Esophagus muscularis mucosa (tissue), 4 donors: ENCODE results near the gene FAM118A. TPM values are rescaled to one million over a fixed set of nuclear protein-coding genes. Genes with fewer than 3 reads are reported as not detected.

Experiments
- DNase-seq: peaks from one replicate; pipeline ENCODE4 v3.0.0-alpha.2; 2017; ENCODE audit errors: extremely low spot score
- H3K27ac ChIP-seq, 4 donors: fragments of 200-600 bp; sonication (generic); replicated peaks in 1 of 4; 1 replicate in 3 of 4; 2 replicates in 1 of 4; pipeline ENCODE4 v1.5.1; 2016 to 2019; ENCODE audit warnings: mild to moderate bottlenecking in 1 of 4
- H3K27me3 ChIP-seq, 4 donors: fragments of 200-600 bp; sonication (generic); one replicate each; pipeline versions ENCODE4 v1.5.1 to v1.6.0; 2016 to 2019
- H3K36me3 ChIP-seq, 4 donors: fragments of 200-600 bp; sonication (generic); one replicate each; pipeline ENCODE4 v1.5.1; 2016 to 2019
- H3K4me1 ChIP-seq, 4 donors: fragments of 200-600 bp; sonication (generic); one replicate each; pipeline ENCODE4 v1.5.1; 2016 to 2019
- H3K4me3 ChIP-seq, 4 donors: fragments of 200-600 bp; sonication (generic); 1 replicate in 2 of 4; 2 replicates in 2 of 4; pipeline ENCODE4 v1.5.1; 2016 to 2019; ENCODE audit warnings: mild to moderate bottlenecking in 4 of 4, moderate library complexity in 1 of 4
- H3K9me3 ChIP-seq, 4 donors: fragments of 200-600 bp; sonication (generic); 1 replicate in 3 of 4; 2 replicates in 1 of 4; pipeline ENCODE4 v1.5.1; 2016 to 2019
- EP300 ChIP-seq: sonication (generic); formaldehyde crosslinking; IDR thresholded peaks from one replicate; pipeline ENCODE4 v1.6.1; 2017; ENCODE audit warnings: antibody characterized with exemption
- POLR2A ChIP-seq: fragments of 450-650 bp; IDR thresholded peaks from one replicate; pipeline ENCODE4 v1.6.1; 2017; ENCODE audit warnings: antibody characterized with exemption, moderate library complexity, mild to moderate bottlenecking, low read depth
- POLR2AphosphoS5 ChIP-seq, 2 donors: sonication (generic); formaldehyde crosslinking; IDR thresholded peaks; one replicate each; pipeline ENCODE4 v1.6.1; 2017; ENCODE audit warnings: antibody characterized with exemption in 2 of 2
- WGBS: methylation state at CpG from one replicate; pipeline ENCODE4 v1.1.5; 2018; 5-methylcytosine and 5-hydroxymethylcytosine counted together
- intact Hi-C: fragments of 100-400 bp; cut with DNase I; formaldehyde crosslinking; loops from one replicate; pipeline ENCODE4 v1.15.1; 2023
- total RNA-seq, 4 donors: library from RNA; depleted of rRNA; stranded (reverse); fragments of >200 nt; gene quantifications; one replicate each; pipeline versions ENCODE4 v1.1.0 to v1.2.1, GENCODE V29; 2016
- TF ChIP-seq, protein P1 (sequence below), 3 experiments: fragments of 200-600 bp in 2 of 3; fragments of 450-650 bp in 1 of 3; sonication (generic) in 2 of 3; IDR thresholded peaks; one replicate each; pipeline ENCODE4 v1.5.1; 2017 to 2019; ENCODE audit warnings: antibody characterized with exemption in 3 of 3, mild to moderate bottlenecking in 2 of 3, moderate library complexity in 1 of 3

Gene FAM118A
- total RNA-seq, 4 donors from 2014 or later = 24.4 to 45.8 (median 32.1) TPM

- no peak for DNase-seq
- intact Hi-C loops = no loop called here
- H3K27me3 ChIP-seq = no peaks in the 10 kb centered on the region
- no peaks in the 10 kb centered on the region for H3K9me3 ChIP-seq
- H3K36me3 ChIP-seq = peaks cover 29 to 96% (median 62%) of the 10 kb centered on the region in 4 donors
- TF ChIP-seq POLR2AphosphoS5 (IDR thresholded peaks at IDR 0.05) (no peak), EP300 (no peak), POLR2A (no peak)
- TF ChIP-seq, protein P1, sequence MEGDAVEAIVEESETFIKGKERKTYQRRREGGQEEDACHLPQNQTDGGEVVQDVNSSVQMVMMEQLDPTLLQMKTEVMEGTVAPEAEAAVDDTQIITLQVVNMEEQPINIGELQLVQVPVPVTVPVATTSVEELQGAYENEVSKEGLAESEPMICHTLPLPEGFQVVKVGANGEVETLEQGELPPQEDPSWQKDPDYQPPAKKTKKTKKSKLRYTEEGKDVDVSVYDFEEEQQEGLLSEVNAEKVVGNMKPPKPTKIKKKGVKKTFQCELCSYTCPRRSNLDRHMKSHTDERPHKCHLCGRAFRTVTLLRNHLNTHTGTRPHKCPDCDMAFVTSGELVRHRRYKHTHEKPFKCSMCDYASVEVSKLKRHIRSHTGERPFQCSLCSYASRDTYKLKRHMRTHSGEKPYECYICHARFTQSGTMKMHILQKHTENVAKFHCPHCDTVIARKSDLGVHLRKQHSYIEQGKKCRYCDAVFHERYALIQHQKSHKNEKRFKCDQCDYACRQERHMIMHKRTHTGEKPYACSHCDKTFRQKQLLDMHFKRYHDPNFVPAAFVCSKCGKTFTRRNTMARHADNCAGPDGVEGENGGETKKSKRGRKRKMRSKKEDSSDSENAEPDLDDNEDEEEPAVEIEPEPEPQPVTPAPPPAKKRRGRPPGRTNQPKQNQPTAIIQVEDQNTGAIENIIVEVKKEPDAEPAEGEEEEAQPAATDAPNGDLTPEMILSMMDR (IDR thresholded peaks at IDR 0.05) = no peak
- H3K4me3 ChIP-seq = no peak overlapping the region
- no peak overlapping the region for H3K27ac ChIP-seq
- WGBS = 78% methylated on average over 25 of the region's 26 CpGs
- H3K4me1 ChIP-seq = peaks cover 19 to 27% (median 21%) of the 10 kb centered on the region in 4 donors
Observed at GRCh38 chr22:45335021-45335818, 25.5 kb downstream of the FAM118A start.

DNA sequence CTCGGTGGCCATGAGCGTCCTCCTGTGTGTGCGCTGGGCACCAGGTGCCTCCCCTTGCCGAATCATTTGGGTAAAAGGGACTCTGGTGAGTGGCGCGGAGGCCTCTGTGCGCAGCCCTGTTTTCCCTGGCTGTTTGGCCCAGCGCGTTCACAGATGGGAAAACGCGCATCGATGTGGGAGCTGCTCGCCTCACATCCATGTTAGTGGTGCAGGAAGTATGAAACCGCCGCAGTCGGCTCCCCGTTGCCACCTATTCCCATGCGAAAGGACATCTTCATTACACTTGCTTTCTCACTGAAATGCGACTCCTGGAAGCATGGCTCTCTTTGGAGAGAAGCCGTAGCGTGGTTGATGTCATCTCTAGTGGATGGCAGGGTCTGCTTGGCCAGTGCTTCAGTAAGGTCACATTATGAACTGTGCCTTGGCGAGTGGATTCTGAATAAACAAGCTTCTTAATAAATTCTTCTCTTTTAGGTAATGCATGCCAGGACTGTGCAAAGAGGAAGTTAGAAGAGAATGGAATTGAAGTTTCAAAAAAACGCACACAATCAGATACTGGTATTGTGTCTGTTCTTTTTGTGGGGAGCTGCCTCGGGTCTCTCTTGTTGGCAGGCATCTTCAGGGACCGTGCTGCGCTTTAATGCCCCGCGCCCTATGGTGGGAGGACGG is 26.3 kb downstream of the FAM118A start:
- Histone ChIP-seq H3K36me3 (peaks cover 34 to 96% (median 60%) of the 10 kb centered on the region in 4 donors), H3K27me3 (no peaks in the 10 kb centered on the region), H3K9me3 (no peaks in the 10 kb centered on the region), H3K4me3 (no peak overlapping the region), H3K27ac (peak overlapping the region in 3 of 4 donors; percentile 57 to 76 (median 66)), H3K4me1 (peaks cover 19 to 28% (median 21%) of the 10 kb centered on the region in 4 donors)
- 91% methylated on average over 28 of the region's 29 CpGs for WGBS
- TF ChIP-seq POLR2AphosphoS5 (IDR thresholded peaks at IDR 0.05) (no peak), EP300 (no peak), POLR2A (no peak)
- TF ChIP-seq, protein P1 (IDR thresholded peaks at IDR 0.05) = no peak
- DNase-seq = no peak
- intact Hi-C loops = no loop called here

- 59% methylated on average over 18 of the region's 18 CpGs for WGBS
Observed at GRCh38 chr22:45336971-45337431, 27.3 kb downstream of the FAM118A start.

GRCh38 chr22:45337536-45337935 is 27.8 kb downstream of the FAM118A start:
- no peak for TF ChIP-seq POLR2A
- TF ChIP-seq, protein P1 (IDR thresholded peaks at IDR 0.05) = no peak
- no peak for TF ChIP-seq EP300
- TF ChIP-seq POLR2AphosphoS5 (IDR thresholded peaks at IDR 0.05) = no peak
- Histone ChIP-seq H3K27me3 (no peaks in the 10 kb centered on the region), H3K4me3 (no peak overlapping the region), H3K36me3 (peaks cover 24 to 96% (median 54%) of the 10 kb centered on the region in 4 donors), H3K27ac (peak overlapping the region; percentile 57 to 76 (median 63)), H3K9me3 (no peaks in the 10 kb centered on the region), H3K4me1 (peaks cover 19 to 35% (median 21%) of the 10 kb centered on the region in 4 donors)
- intact Hi-C loops = no loop called here
- no peak for DNase-seq
- 79% methylated on average over 9 of the region's 9 CpGs for WGBS

More at GRCh38 chr22:45336971-45337431, 27.3 kb downstream of the FAM118A start:
- peaks cover 26 to 96% (median 57%) of the 10 kb centered on the region in 4 donors for H3K36me3 ChIP-seq
- H3K4me1 ChIP-seq = peaks cover 19 to 35% (median 21%) of the 10 kb centered on the region in 4 donors
- TF ChIP-seq, protein P1 (IDR thresholded peaks at IDR 0.05) = no peak
- peak; percentile 46 to 64 for TF ChIP-seq POLR2AphosphoS5 (IDR thresholded peaks at IDR 0.05)
- DNase-seq = peak; percentile 95
- H3K27me3 ChIP-seq = no peaks in the 10 kb centered on the region
- H3K4me3 ChIP-seq = peak overlapping the region in 2 of 4 donors; percentile 22 to 28
- intact Hi-C loops = no loop called here
- H3K9me3 ChIP-seq = no peaks in the 10 kb centered on the region
- peak overlapping the region; percentile 57 to 76 (median 63) for H3K27ac ChIP-seq
